ENCODE measurements around the gene CDC42EP1. TPM values are rescaled to one million over a fixed set of nuclear protein-coding genes. Genes with fewer than 3 reads are reported as not detected.
"Not testable (repeated sequence)": the region's sequence is repeated elsewhere in the genome, so short reads cannot be mapped to it uniquely, and the experiment has no call there.

CDC42EP1 gene
- total RNA-seq, 4 donors from 2014 or later, result 22.3 to 41.0 (median 34.7) TPM

GRCh38 chr22:37589636-37590035 lies 29.4 kb downstream of the CDC42EP1 start:
- H3K36me3 ChIP-seq, result no peaks in the 10 kb centered on the region
- peak overlapping the region; percentile 42 to 68 (median 46) for H3K27ac ChIP-seq
- DNase-seq, result no peak
- no peaks in the 10 kb centered on the region for H3K9me3 ChIP-seq
- TF ChIP-seq CTCF (IDR thresholded peaks at IDR 0.05) (no peak), POLR2A (IDR thresholded peaks at IDR 0.05) (no peak)
- no peak overlapping the region for H3K4me3 ChIP-seq
- peaks cover 0 to 24% (median 0%) of the 10 kb centered on the region in 4 donors for H3K4me1 ChIP-seq
- H3K27me3 ChIP-seq, result no peaks in the 10 kb centered on the region

GRCh38 chr22:37591081-37591480 lies 30.8 kb downstream of the CDC42EP1 start:
- H3K27me3 ChIP-seq, DNase-seq, H3K36me3 ChIP-seq, H3K4me3 ChIP-seq, H3K9me3 ChIP-seq: not testable (repeated sequence)
- Histone ChIP-seq H3K4me1 (peaks cover 0 to 24% (median 0%) of the 10 kb centered on the region in 4 donors), H3K27ac (peak overlapping the region in 3 of 4 donors; percentile 3 to 42 (median 25))

GRCh38 chr22:37591823-37592404 lies 31.6 kb downstream of the CDC42EP1 start:
- no peaks in the 10 kb centered on the region for H3K27me3 ChIP-seq
- DNase-seq, result no peak
- no peaks in the 10 kb centered on the region for H3K36me3 ChIP-seq
- peaks cover 0 to 24% (median 0%) of the 10 kb centered on the region in 4 donors for H3K4me1 ChIP-seq
- peak overlapping the region in 2 of 4 donors; percentile 28 to 36 for H3K27ac ChIP-seq
- no peak overlapping the region for H3K4me3 ChIP-seq
- H3K9me3 ChIP-seq, result no peaks in the 10 kb centered on the region
- TF ChIP-seq CTCF (IDR thresholded peaks at IDR 0.05) (no peak), POLR2A (IDR thresholded peaks at IDR 0.05) (no peak)

- Histone ChIP-seq H3K4me1 (peaks cover 0 to 19% (median 0%) of the 10 kb centered on the region in 4 donors), H3K27ac (no peak overlapping the region), H3K36me3 (no peaks in the 10 kb centered on the region), H3K9me3 (no peaks in the 10 kb centered on the region), H3K27me3 (no peaks in the 10 kb centered on the region), H3K4me3 (no peak overlapping the region)
- TF ChIP-seq CTCF (IDR thresholded peaks at IDR 0.05) (no peak), POLR2A (IDR thresholded peaks at IDR 0.05) (no peak)
- no peak for DNase-seq
Measured at GRCh38 chr22:37594237-37594636, 34.0 kb downstream of the CDC42EP1 start.

GRCh38 chr22:37599153-37599552 lies 38.9 kb downstream of the CDC42EP1 start:
- TF ChIP-seq CTCF (IDR thresholded peaks at IDR 0.05) (no peak), POLR2A (IDR thresholded peaks at IDR 0.05) (peak in 1 of 2 donors; percentile 25)
- Histone ChIP-seq H3K36me3 (no peaks in the 10 kb centered on the region), H3K27me3 (no peaks in the 10 kb centered on the region), H3K4me3 (no peak overlapping the region), H3K4me1 (peaks cover 0 to 10% (median 0%) of the 10 kb centered on the region in 4 donors), H3K9me3 (no peaks in the 10 kb centered on the region), H3K27ac (peak overlapping the region in 2 of 4 donors; percentile 58 to 73)
- peak in 2 of 3 donors; percentile 72 to 79 for DNase-seq

GRCh38 chr22:37601203-37601539 lies 40.9 kb downstream of the CDC42EP1 start:
- H3K4me3 ChIP-seq, result peak overlapping the region in 2 of 4 donors; percentile 1 to 8
- no peak for DNase-seq
- TF ChIP-seq CTCF (IDR thresholded peaks at IDR 0.05) (no peak), POLR2A (IDR thresholded peaks at IDR 0.05) (no peak)
- peaks cover 0 to 10% (median 0%) of the 10 kb centered on the region in 4 donors for H3K4me1 ChIP-seq
- no peaks in the 10 kb centered on the region for H3K36me3 ChIP-seq
- H3K9me3 ChIP-seq, result no peaks in the 10 kb centered on the region
- no peaks in the 10 kb centered on the region for H3K27me3 ChIP-seq
- H3K27ac ChIP-seq, result peak overlapping the region in 3 of 4 donors; percentile 63 to 77 (median 76)

Measured in Peyer's patch (tissue), 4 donors.